KOPT-K1 (cell line): ENCODE results near the gene R3HDML.
"Not testable (repeated sequence)": the region's sequence is repeated elsewhere in the genome, so short reads cannot be mapped to it uniquely, and the experiment has no call there.

ENCODE experiments used
- H3K27ac ChIP-seq: fragments of 200-600 bp; sonication (generic); 2 replicates; pipeline ENCODE4 v1.5.1; 2016; ENCODE audit warnings: antibody characterized with exemption, mild to moderate bottlenecking, low read depth, low read length; ENCODE audit not compliant: poor library complexity, severe bottlenecking
- H3K36me3 ChIP-seq: fragments of 200-600 bp; sonication (generic); 2 replicates; pipeline ENCODE4 v1.5.1; 2017; ENCODE audit warnings: antibody characterized with exemption, mild to moderate bottlenecking, low read length, moderate library complexity; ENCODE audit not compliant: insufficient read depth
- H3K9me3 ChIP-seq: fragments of 200-600 bp; sonication (generic); 2 replicates; pipeline ENCODE4 v1.5.1; 2017; ENCODE audit warnings: antibody characterized with exemption, low read length, mild to moderate bottlenecking; ENCODE audit not compliant: insufficient read depth, poor library complexity, severe bottlenecking

The R3HDML gene

DNA sequence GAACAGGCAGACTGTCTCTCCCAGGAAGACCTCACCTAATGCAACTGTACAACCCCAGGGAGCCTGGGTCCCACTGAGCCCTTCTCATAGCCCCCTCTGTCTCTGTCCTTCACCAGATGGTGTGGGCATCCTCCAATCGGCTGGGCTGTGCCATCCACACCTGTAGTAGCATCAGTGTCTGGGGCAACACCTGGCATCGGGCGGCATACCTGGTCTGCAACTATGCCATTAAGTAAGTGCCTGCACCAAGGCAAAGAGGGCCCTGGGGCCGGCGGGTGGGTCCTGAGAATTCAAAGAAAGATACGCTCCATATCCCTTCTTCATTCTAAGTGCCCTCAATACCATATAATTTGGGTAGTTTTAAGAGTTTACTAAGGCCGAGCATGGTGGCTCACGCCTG, 8.3 kb downstream of the R3HDML start:
- H3K27ac ChIP-seq: no peak overlapping the region
- no peaks in the 10 kb centered on the region for H3K9me3 ChIP-seq
- H3K36me3 ChIP-seq: no peaks in the 10 kb centered on the region

DNA sequence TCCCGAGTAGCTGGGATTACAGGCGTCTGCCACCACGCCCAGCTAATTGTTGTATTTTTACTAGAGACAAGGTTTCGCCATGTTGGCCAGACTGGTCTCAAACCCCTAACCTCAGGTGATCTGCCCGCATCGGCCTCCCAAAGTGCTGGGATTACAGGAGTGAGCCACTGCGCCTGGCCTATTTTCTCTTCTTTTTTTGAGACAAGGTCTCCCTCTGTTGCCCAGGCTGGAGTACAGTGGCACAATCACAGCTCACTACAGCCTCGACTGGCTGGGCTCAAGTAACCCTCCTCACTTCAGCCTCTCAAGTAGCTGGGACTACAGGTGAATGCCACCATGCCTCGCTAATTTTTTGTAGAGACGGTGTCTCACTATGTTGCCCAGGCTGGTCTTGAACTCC, 9.1 kb downstream of the R3HDML start:
- H3K27ac ChIP-seq, H3K36me3 ChIP-seq, H3K9me3 ChIP-seq: not testable (repeated sequence)

- no peaks in the 10 kb centered on the region for H3K36me3 ChIP-seq
- H3K27ac ChIP-seq: no peak overlapping the region
- H3K9me3 ChIP-seq: no peaks in the 10 kb centered on the region
These were observed 11.4 kb downstream of the R3HDML start for GRCh38 chr20:44348168-44348659.

GRCh38 chr20:44349349-44349748, 12.5 kb downstream of the R3HDML start:
- H3K36me3 ChIP-seq: no peaks in the 10 kb centered on the region
- H3K9me3 ChIP-seq: no peaks in the 10 kb centered on the region
- no peak overlapping the region for H3K27ac ChIP-seq

DNA sequence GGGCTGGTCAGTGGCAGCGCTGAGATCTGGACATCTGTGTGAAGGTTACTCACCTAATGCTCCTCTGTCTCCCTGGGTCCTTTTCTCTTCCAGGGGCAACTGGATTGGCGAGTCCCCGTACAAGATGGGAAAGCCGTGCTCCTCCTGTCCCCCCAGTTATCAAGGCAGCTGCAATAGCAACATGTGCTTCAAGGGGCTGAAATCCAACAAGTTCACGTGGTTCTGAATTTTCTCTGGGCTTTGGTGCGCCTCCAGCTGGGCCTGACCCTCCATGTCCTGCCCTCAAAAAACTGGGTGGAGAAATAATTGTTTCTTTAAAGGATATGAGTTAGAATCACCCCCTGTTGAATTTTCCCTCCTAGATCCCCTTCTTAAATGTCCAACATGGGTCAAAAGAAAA, 13.7 kb downstream of the R3HDML start:
- Histone ChIP-seq H3K9me3 (no peaks in the 10 kb centered on the region), H3K36me3 (no peaks in the 10 kb centered on the region), H3K27ac (no peak overlapping the region)

DNA sequence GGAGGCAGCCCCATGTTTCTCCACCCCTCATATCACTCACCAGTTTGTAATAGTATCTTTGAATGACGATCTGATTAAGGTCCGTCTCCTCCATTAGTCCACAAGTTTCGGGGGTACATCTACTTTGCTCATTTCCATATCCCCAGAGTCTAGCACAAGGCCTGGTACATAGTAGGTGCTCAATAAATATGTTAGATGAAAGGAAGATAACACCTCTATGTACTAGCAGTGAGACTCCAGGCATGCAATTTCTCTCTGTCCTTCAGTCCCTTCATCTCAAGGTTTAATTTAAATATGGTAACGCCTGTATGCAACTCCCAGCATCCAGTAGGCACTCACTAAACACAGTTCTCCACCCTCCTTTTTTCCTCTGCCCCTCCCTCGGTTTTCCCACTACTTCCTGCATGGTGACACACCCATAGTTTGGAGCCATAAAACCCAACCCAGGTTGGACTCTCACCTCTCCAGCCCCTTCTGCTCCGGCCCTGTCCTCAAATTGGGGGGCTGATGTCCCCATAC, 18.2 kb downstream of the R3HDML start:
- H3K36me3 ChIP-seq: no peaks in the 10 kb centered on the region

GRCh38 chr20:44355498-44356352, 18.9 kb downstream of the R3HDML start, which contains the start of gene HNF4A:
Gene HNF4A (plus strand): TSS chr20:44355699. CDS start chr20:44355805, 106 bp downstream.
- Histone ChIP-seq H3K36me3 (no peaks in the 10 kb centered on the region), H3K27ac (no peak within 1 kb of the TSS)

More for the DNA sequence above, 18.2 kb downstream of the R3HDML start:
- Histone ChIP-seq H3K9me3 (no peaks in the 10 kb centered on the region), H3K27ac (no peak overlapping the region)

DNA sequence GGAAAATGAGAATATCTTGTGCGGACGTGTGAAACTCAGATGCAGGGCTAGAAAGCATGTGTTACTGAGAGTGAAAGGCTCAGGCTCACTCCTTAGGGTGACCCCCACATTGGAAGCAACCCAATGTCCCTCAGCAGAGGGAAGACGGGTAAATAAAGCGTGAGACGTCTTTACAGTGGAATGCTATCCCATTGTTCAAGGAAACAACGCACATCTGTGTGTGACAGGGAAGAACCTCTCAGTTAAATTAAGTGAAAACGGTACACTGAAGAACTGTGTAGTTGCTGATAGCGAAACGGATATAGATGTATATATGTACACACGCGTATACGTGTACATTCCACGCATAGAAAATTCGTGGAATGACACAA, 19.5 kb downstream of the R3HDML start:
- no peak overlapping the region for H3K27ac ChIP-seq
- H3K36me3 ChIP-seq: no peaks in the 10 kb centered on the region
- no peaks in the 10 kb centered on the region for H3K9me3 ChIP-seq

More at GRCh38 chr20:44355498-44356352, 18.9 kb downstream of the R3HDML start, which contains the start of gene HNF4A:
- no peaks in the 10 kb centered on the region for H3K9me3 ChIP-seq

GRCh38 chr20:44357020-44357419, 20.2 kb downstream of the R3HDML start:
- H3K9me3 ChIP-seq: no peaks in the 10 kb centered on the region

DNA sequence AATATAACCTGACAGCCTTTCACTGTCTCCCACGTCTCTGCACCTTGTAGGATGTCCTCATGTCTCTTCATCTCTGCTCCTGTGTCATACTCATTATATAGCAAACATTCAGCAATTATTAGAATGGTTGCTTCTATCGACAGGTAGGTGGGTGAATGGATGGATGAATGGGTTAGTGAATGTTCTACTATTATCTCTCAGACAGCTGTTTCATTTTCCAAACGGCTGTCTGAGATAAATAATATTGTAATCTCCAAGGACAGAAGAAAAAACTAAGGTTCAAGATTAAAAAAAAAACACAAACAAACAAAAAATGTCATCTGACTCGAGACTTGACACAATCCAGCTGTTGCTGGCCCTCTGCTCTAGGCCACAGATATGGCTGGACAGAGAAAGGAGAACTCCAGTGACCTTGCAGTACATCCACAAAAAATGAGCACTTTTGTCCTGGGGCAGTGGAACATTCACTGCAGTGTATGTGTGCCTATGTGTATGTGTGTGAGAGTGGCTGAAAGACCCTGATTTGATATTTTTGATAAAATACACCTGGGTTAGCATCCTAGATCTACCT, 20.8 kb downstream of the R3HDML start:
- no peaks in the 10 kb centered on the region for H3K9me3 ChIP-seq
- no peak overlapping the region for H3K27ac ChIP-seq
- no peaks in the 10 kb centered on the region for H3K36me3 ChIP-seq

More at GRCh38 chr20:44357020-44357419, 20.2 kb downstream of the R3HDML start:
- no peaks in the 10 kb centered on the region for H3K36me3 ChIP-seq
- H3K27ac ChIP-seq: no peak overlapping the region

DNA sequence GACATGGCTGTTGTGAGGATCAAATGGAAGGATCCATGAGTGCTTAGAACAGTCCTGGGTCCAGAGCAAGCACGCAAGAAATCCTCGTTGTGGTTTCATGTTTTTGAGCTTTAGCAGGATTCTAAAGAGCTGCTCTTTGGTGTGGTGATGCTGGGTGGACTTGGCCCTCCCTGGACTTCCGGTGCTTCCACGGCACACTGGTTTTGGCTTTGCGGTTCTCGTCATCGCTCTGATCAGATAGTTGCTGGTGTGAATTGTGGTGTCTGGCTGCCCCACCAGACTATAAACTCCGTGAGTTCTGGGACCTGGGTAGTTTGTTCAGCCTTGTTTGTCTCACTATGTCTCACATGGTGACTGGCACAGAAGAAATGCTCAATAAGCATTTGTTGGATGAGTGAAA, 21.9 kb downstream of the R3HDML start:
- Histone ChIP-seq H3K36me3 (no peaks in the 10 kb centered on the region), H3K27ac (no peak overlapping the region), H3K9me3 (no peaks in the 10 kb centered on the region)

GRCh38 chr20:44360221-44360620, 23.4 kb downstream of the R3HDML start:
- no peak overlapping the region for H3K27ac ChIP-seq
- H3K36me3 ChIP-seq: no peaks in the 10 kb centered on the region
- H3K9me3 ChIP-seq: no peaks in the 10 kb centered on the region

GRCh38 chr20:44361021-44361420, 24.2 kb downstream of the R3HDML start:
- no peaks in the 10 kb centered on the region for H3K36me3 ChIP-seq
- no peak overlapping the region for H3K27ac ChIP-seq
- no peaks in the 10 kb centered on the region for H3K9me3 ChIP-seq

DNA sequence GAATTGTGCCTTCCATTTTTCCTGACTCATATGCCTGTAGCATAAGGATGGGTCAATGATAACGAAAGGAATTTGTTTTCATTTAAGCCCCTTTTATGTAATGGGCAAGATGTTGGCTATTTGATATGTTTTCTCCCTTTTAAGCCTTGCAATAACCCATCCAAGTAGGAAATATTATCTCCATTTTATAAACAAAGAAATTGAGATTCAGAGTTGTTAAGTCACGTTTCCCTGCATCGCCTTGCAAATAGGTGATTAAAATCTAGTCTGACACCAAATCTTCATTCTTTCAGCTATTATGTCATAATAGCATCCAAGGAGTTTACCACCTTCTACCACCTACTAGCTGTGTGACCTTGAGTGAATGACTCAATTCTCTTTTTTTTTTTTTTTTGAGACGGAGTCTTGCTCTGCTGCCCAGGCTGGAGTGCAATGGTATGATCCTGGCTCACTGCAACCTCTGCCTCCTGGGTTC, 25.7 kb downstream of the R3HDML start:
- no peak overlapping the region for H3K27ac ChIP-seq
- no peaks in the 10 kb centered on the region for H3K36me3 ChIP-seq
- no peaks in the 10 kb centered on the region for H3K9me3 ChIP-seq

DNA sequence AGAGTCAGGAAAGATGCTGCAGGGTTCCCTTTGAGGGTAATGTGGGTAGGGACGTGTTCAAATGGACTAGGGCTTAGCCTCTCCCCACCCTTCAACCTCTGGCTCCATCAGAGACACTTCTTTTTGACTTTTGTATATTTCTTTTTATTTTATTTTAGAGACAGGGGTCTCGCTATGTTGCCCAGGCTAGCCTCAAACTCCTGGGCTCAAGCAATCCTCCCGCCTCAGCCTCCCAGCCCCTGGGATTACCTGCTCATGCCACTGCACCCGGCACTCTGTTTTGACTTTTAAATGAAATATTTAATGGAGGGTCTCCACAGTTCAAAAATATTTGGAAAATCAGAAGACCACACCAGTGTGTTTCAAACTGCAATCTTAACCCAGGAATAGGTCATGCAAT, 27.2 kb downstream of the R3HDML start:
- H3K36me3 ChIP-seq: no peaks in the 10 kb centered on the region
- H3K27ac ChIP-seq: no peak overlapping the region
- no peaks in the 10 kb centered on the region for H3K9me3 ChIP-seq
